DOHH2 (cell line): ENCODE measurements around the gene DOCK6.
A peak's percentile ranks its signal among the peaks of the same experiment; 100 is the strongest.

Experiments used
- H3F3A ChIP-seq: fragments of 200-600 bp; sonication (generic), shearing (Covaris generic); 2 replicates; pipeline ENCODE4 v1.6.0; 2016; ENCODE audit warnings: antibody characterized with exemption, mild to moderate bottlenecking; ENCODE audit not compliant: control insufficient read depth, insufficient read depth
- H3K27ac ChIP-seq: fragments of 200-600 bp; sonication (generic); 2 replicates; pipeline ENCODE4 v1.5.1; 2014; ENCODE audit warnings: low read depth, mild to moderate bottlenecking, low read length, moderate library complexity
- H3K27me3 ChIP-seq: fragments of 200-600 bp; sonication (generic); 2 replicates; pipeline ENCODE4 v1.6.1; 2014; ENCODE audit warnings: mild to moderate bottlenecking, low read length, mixed read lengths; ENCODE audit not compliant: control insufficient read depth
- H3K36me3 ChIP-seq: fragments of 200-600 bp; sonication (generic); 2 replicates; pipeline ENCODE4 v1.6.1; 2014; ENCODE audit warnings: mild to moderate bottlenecking, low read length, moderate library complexity, mixed read lengths; ENCODE audit not compliant: control insufficient read depth
- H3K4me1 ChIP-seq: fragments of 200-600 bp; sonication (generic); 2 replicates; pipeline ENCODE4 v1.6.1; 2014; ENCODE audit warnings: mild to moderate bottlenecking, low read length, mixed read lengths; ENCODE audit not compliant: control insufficient read depth
- H3K4me2 ChIP-seq: fragments of 200-600 bp; sonication (generic); 2 replicates; pipeline ENCODE4 v1.6.0; 2014; ENCODE audit warnings: mild to moderate bottlenecking, low read length, moderate library complexity
- H3K4me3 ChIP-seq: fragments of 200-600 bp; sonication (generic); 2 replicates; pipeline ENCODE4 v1.5.1; 2014; ENCODE audit warnings: mild to moderate bottlenecking, low read length, mixed read lengths
- H3K79me2 ChIP-seq: fragments of 200-600 bp; sonication (generic); 2 replicates; pipeline ENCODE4 v1.6.1; 2014; ENCODE audit warnings: mild to moderate bottlenecking, low read length, mixed read lengths; ENCODE audit not compliant: control insufficient read depth
- H3K9me2 ChIP-seq: fragments of 200-600 bp; sonication (generic); replicated peaks from 2 replicates; pipeline ENCODE4 v1.6.1; 2014; ENCODE audit warnings: mild to moderate bottlenecking, low read length, mixed read lengths; ENCODE audit not compliant: control insufficient read depth
- H3K9me3 ChIP-seq: fragments of 200-600 bp; sonication (generic); 2 replicates; pipeline ENCODE4 v1.6.1; 2014; ENCODE audit warnings: antibody characterized with exemption, low read length, mixed read lengths; ENCODE audit not compliant: control insufficient read depth, insufficient read depth
- H4K20me1 ChIP-seq: fragments of 200-600 bp; sonication (generic); 2 replicates; pipeline ENCODE4 v1.6.0; 2014; ENCODE audit warnings: low read depth, mild to moderate bottlenecking, antibody characterized with exemption, low read length, moderate library complexity; ENCODE audit not compliant: control insufficient read depth, insufficient read depth
- CTCF ChIP-seq: fragments of 200-600 bp; sonication (generic); IDR thresholded peaks from one replicate; pipeline ENCODE4 v1.5.1; 2014; ENCODE audit warnings: antibody characterized with exemption, mild to moderate bottlenecking, low read depth, low read length; ENCODE audit not compliant: poor library complexity, severe bottlenecking
- EZH2phosphoT487 ChIP-seq: fragments of 200-600 bp; sonication (generic); IDR thresholded peaks from 2 replicates; pipeline ENCODE4 v1.6.1; 2017; ENCODE audit warnings: borderline replicate concordance, mild to moderate bottlenecking, antibody characterized with exemption, low read length, moderate library complexity, mixed read lengths

DOCK6 gene

GRCh38 chr19:11191273-11191755 lies 71.0 kb downstream of the DOCK6 start:
- peak overlapping the region; percentile 90 for H3K4me2 ChIP-seq
- H3K79me2 ChIP-seq: peaks cover 82% of the 10 kb centered on the region
- H3K36me3 ChIP-seq: peaks cover 86% of the 10 kb centered on the region
- H3K4me3 ChIP-seq: peak overlapping the region; percentile 55
- H3K27me3 ChIP-seq: no peaks in the 10 kb centered on the region
- H3K4me1 ChIP-seq: peaks cover 98% of the 10 kb centered on the region
- no peaks in the 10 kb centered on the region for H3K9me3 ChIP-seq
- peaks cover 32% of the 10 kb centered on the region for H3F3A ChIP-seq
- no peaks in the 10 kb centered on the region for H3K9me2 ChIP-seq
- H3K27ac ChIP-seq: peak overlapping the region; percentile 93
- TF ChIP-seq EZH2phosphoT487 (no peak), CTCF (no peak)
- H4K20me1 ChIP-seq: no peaks in the 10 kb centered on the region

- peak overlapping the region; percentile 93 for H3K27ac ChIP-seq
- H3K4me3 ChIP-seq: peak overlapping the region; percentile 55
- H3K79me2 ChIP-seq: peaks cover 78% of the 10 kb centered on the region
- H3K4me1 ChIP-seq: peaks cover 100% of the 10 kb centered on the region
- H3K9me3 ChIP-seq: no peaks in the 10 kb centered on the region
- H3K9me2 ChIP-seq: no peaks in the 10 kb centered on the region
- TF ChIP-seq CTCF (no peak), EZH2phosphoT487 (no peak)
- H3F3A ChIP-seq: peaks cover 29% of the 10 kb centered on the region
- peaks cover 90% of the 10 kb centered on the region for H3K36me3 ChIP-seq
- no peaks in the 10 kb centered on the region for H4K20me1 ChIP-seq
- H3K27me3 ChIP-seq: no peaks in the 10 kb centered on the region
- peak overlapping the region; percentile 90 for H3K4me2 ChIP-seq
Measured at GRCh38 chr19:11190501-11190900, 71.8 kb downstream of the DOCK6 start.

GRCh38 chr19:11187441-11187840 lies 74.9 kb downstream of the DOCK6 start:
- Histone ChIP-seq H3F3A (peaks cover 13% of the 10 kb centered on the region), H3K4me1 (peaks cover 71% of the 10 kb centered on the region), H3K27ac (peak overlapping the region; percentile 37), H3K9me2 (no peaks in the 10 kb centered on the region), H3K9me3 (no peaks in the 10 kb centered on the region), H3K79me2 (peaks cover 70% of the 10 kb centered on the region), H3K4me3 (no peak overlapping the region), H3K4me2 (peak overlapping the region; percentile 20), H3K27me3 (no peaks in the 10 kb centered on the region), H4K20me1 (no peaks in the 10 kb centered on the region), H3K36me3 (peaks cover 88% of the 10 kb centered on the region)
- no peak for TF ChIP-seq CTCF
- TF ChIP-seq EZH2phosphoT487: no peak

GRCh38 chr19:11182994-11183393 lies 79.3 kb downstream of the DOCK6 start:
- Histone ChIP-seq H3K9me2 (no peaks in the 10 kb centered on the region), H3K27ac (no peak overlapping the region), H3K79me2 (peaks cover 66% of the 10 kb centered on the region), H3K4me2 (no peak overlapping the region), H3K27me3 (no peaks in the 10 kb centered on the region), H3K9me3 (no peaks in the 10 kb centered on the region), H4K20me1 (no peaks in the 10 kb centered on the region), H3F3A (peaks cover 7% of the 10 kb centered on the region; the same call in 1 of the 2 replicates), H3K4me1 (peaks cover 56% of the 10 kb centered on the region), H3K36me3 (peaks cover 84% of the 10 kb centered on the region), H3K4me3 (no peak overlapping the region)
- no peak for TF ChIP-seq EZH2phosphoT487
- TF ChIP-seq CTCF: no peak
